ACC112 (cell line): Measurements from ENCODE around the gene ANKRD44.

Experiments used
- H2AFZ ChIP-seq: fragments of 200-600 bp; sonication (generic); one replicate; pipeline ENCODE4 v1.6.0; 2017; ENCODE audit warnings: antibody characterized with exemption, low read length; ENCODE audit not compliant: unreplicated experiment
- H3K27ac ChIP-seq: fragments of 200-600 bp; sonication (generic); 2 replicates; pipeline ENCODE4 v1.5.1; 2014; ENCODE audit warnings: low read depth, mild to moderate bottlenecking, antibody characterized with exemption, low read length, moderate library complexity
- H3K27me3 ChIP-seq: fragments of 200-600 bp; sonication (generic); 2 replicates; pipeline ENCODE4 v1.6.1; 2014; ENCODE audit warnings: mild to moderate bottlenecking, antibody characterized with exemption, low read length, moderate library complexity, mixed read lengths; ENCODE audit not compliant: insufficient read depth
- H3K36me3 ChIP-seq: fragments of 200-600 bp; sonication (generic); 2 replicates; pipeline ENCODE4 v1.6.1; 2016; ENCODE audit warnings: mild to moderate bottlenecking, antibody characterized with exemption, low read length, moderate library complexity, mixed read lengths; ENCODE audit not compliant: insufficient read depth
- H3K4me1 ChIP-seq: fragments of 200-600 bp; sonication (generic); one replicate; pipeline ENCODE4 v1.6.1; 2016; ENCODE audit warnings: low read length, mixed read lengths; ENCODE audit not compliant: insufficient read depth, unreplicated experiment, control insufficient read depth
- H3K4me3 ChIP-seq: fragments of 200-600 bp; sonication (generic); 2 replicates; pipeline ENCODE4 v1.5.1; 2014; ENCODE audit warnings: mild to moderate bottlenecking, low read depth, low read length
- H3K79me2 ChIP-seq: fragments of 200-600 bp; sonication (generic); one replicate; pipeline ENCODE4 v1.6.0; 2016; ENCODE audit warnings: low read length; ENCODE audit not compliant: control insufficient read depth, unreplicated experiment, insufficient read depth

ANKRD44 gene

DNA sequence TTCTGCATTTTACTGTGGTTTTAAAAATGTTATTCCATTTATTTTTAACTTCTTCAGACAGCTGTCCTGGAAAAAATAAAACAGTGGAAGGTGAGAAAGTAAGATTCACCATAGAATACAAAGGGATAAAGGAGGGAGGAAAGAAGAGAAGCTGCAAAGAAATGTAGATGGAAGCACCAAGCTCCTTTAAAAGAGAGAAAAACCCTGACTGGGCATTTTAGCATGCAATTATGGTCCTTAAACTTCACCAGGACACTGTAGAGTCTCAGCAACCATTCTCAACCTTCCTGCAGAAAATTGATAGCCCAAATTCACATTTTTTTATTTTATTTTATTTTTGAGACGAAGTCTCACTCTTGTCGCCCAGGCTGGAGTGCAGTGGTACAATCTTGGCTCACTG is 11.6 kb upstream of the ANKRD44 start:
- no peak overlapping the region for H2AFZ ChIP-seq
- H3K27me3 ChIP-seq, result no peaks in the 10 kb centered on the region
- no peak overlapping the region for H3K27ac ChIP-seq
- H3K36me3 ChIP-seq, result no peaks in the 10 kb centered on the region
- H3K79me2 ChIP-seq, result no peaks in the 10 kb centered on the region
- H3K4me1 ChIP-seq, result no peaks in the 10 kb centered on the region
- H3K4me3 ChIP-seq, result no peak overlapping the region

DNA sequence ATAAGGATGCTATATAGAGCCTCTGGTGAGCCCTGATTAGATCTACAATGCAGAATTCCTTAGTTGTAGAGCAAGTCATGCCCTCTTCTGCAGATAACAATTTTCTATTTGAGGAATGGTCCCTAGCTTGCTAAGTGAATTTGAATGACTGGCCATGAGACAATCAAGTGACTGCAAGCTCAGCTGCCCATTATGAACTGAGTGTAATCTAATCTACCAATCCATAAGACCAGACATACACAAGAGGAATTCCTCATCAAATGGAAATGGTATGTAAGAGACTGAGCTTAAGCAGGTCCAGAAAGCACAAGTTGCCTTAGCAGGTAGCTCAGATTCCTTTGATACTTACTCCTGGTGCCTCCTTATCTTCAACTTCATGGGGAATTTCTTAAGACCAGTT is 4.8 kb upstream of the ANKRD44 start:
- peaks cover 12% of the 10 kb centered on the region; the same call in 1 of the 2 replicates for H3K27me3 ChIP-seq
- H3K79me2 ChIP-seq, result no peaks in the 10 kb centered on the region
- no peak overlapping the region for H2AFZ ChIP-seq
- peaks cover 7% of the 10 kb centered on the region for H3K4me1 ChIP-seq
- H3K4me3 ChIP-seq, result no peak overlapping the region
- H3K36me3 ChIP-seq, result no peaks in the 10 kb centered on the region
- no peak overlapping the region for H3K27ac ChIP-seq

DNA sequence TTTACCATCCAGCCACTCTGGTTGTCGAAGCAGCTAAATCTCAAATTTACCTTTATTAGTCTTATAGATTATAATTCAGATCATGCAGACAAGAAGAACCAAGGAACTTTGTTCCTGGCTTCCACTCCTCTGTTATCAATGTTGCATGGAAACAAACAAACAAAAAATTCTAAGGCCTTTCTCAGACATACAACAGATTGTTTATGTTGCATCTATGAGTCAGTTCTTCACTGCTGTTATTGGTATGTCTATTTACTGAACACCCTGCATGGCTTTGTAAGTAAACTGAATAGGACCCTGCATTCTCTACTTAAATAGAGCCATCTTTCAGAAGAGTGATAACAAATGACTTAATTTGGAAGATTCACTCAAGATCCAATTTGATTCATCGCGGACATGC is 1.6 kb upstream of the ANKRD44 start:
- no peaks in the 10 kb centered on the region for H3K79me2 ChIP-seq
- no peak overlapping the region for H3K4me3 ChIP-seq
- H3K27ac ChIP-seq, result no peak overlapping the region

DNA sequence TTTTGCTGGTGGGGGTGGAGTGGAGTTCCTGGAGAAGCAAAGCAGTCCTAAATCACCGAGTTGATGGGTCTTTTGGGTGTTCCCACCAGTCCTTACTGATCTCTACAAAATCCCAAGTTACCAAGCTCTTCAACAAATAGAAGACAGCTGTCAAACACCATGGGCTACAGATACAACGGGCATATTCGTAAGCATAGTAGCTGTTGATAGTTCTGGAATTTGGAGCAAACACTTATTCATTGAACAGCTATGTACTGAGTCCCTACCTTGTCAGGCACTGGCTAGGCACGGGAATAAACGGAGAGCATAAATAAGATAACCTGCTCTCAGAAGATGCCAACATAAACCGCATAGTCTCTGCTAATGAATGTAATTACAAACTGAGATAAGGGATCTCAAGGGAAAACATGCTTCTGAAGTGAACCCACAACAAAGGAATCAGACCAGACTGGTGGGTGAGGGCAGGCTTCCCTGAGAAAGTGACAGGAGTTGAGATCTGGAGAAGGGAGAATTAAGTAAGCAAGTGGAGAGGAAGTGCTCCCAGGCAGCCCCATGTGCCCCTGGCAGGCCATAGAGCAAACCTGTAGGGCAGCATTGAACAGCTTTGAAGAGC is 947 bp upstream of the ANKRD44 start:
- H3K4me1 ChIP-seq, result peaks cover 7% of the 10 kb centered on the region

More for the DNA sequence above, 1.6 kb upstream of the ANKRD44 start:
- peaks cover 12% of the 10 kb centered on the region; the same call in 1 of the 2 replicates for H3K27me3 ChIP-seq
- no peaks in the 10 kb centered on the region for H3K36me3 ChIP-seq
- H3K4me1 ChIP-seq, result peaks cover 7% of the 10 kb centered on the region
- H2AFZ ChIP-seq, result no peak overlapping the region

DNA sequence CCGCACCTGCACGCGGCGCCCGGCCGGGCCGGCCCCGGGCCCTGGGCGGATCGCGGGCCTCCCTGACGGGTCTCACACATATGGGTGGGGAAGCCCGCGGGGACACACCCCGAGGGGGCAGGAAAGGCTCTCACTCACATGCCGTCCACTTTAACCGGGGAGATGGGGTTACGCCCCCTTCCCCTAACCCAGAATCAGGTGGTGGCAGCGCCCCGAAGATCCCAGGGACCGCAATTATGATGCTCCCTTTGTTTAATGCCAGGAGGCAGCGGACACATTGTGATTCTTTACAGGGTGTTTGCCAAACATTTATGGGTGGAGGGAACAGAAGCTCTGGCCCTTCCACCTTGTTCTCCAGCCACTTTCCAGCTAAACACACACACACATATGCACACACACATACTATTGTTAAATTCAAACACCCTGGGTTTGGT is 424 bp upstream of the ANKRD44 start:
- H3K79me2 ChIP-seq, result no peaks in the 10 kb centered on the region

More for the DNA sequence above, 947 bp upstream of the ANKRD44 start:
- Histone ChIP-seq H3K79me2 (no peaks in the 10 kb centered on the region), H3K27ac (no peak overlapping the region), H3K4me3 (peak overlapping the region; percentile 82), H3K27me3 (peaks cover 12% of the 10 kb centered on the region; the same call in 1 of the 2 replicates), H3K36me3 (no peaks in the 10 kb centered on the region), H2AFZ (peak overlapping the region; percentile 95)

DNA sequence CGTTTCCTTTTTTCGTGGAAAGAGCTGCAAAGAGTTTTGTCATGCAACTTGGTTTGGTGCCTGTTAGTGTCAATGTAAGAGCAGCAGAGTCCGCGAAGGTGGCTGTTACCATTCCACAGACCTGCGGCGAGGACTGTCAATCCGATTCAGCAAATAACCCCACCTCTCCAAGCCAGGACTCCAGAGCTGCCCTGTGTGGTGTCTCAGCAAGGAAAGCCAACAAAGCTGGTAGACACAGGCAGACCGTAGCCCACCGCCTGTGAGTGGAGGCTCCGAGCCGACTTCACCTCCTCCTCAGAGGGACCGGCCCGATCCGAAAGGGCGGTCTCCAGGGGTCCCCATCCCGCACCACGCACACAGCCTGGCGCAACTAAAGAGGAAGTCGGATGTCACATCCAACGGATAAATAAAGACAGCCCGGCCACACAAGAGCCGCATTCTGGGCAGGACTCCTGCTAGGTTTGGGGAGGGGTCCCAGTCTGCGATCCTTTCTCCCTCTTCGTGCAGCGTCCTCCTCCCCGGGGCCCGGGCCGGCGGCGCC is 819 bp downstream of the ANKRD44 start:
- no peaks in the 10 kb centered on the region for H3K79me2 ChIP-seq
- no peaks in the 10 kb centered on the region for H3K27me3 ChIP-seq
- peak overlapping the region; percentile 68 for H2AFZ ChIP-seq
- H3K4me1 ChIP-seq, result peaks cover 7% of the 10 kb centered on the region
- no peaks in the 10 kb centered on the region for H3K36me3 ChIP-seq
- H3K27ac ChIP-seq, result no peak overlapping the region
- peak overlapping the region; percentile 87 for H3K4me3 ChIP-seq

More for the DNA sequence above, 424 bp upstream of the ANKRD44 start:
- no peaks in the 10 kb centered on the region for H3K36me3 ChIP-seq
- no peak overlapping the region for H3K27ac ChIP-seq
- H3K4me3 ChIP-seq, result peak overlapping the region; percentile 82
- peaks cover 11% of the 10 kb centered on the region; the same call in 1 of the 2 replicates for H3K27me3 ChIP-seq
- H2AFZ ChIP-seq, result peak overlapping the region; percentile 95
- H3K4me1 ChIP-seq, result peaks cover 7% of the 10 kb centered on the region

DNA sequence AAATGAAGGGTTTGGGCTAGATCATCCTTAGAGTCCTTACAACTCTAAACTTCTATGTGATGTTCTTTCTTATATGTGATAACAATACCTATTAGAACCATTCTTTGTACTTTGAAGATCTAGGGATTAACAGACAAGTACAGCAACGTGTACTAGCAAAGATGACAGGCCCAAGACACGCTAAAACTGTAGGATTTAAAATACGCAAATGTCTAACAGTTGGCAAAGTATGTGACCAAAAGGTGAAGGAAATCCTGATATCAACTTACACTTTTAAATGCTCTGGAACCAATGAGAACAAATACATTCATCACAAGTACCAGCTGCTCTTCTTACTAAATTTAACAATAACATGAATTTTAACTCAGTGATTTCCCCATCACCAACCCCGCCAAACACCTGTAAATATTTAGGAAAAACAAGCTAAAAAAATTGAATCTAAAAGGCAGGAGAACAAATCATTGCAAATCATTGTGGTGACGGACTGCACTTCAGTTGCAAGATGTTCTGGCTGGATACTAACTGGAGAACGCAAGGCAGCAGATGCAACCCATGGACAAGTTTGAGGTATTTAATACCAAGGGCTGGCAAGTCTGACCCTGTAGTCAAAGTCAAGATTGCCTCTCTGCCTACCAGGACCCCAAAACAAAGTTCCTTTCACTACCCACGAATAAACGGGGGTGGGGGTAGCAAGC is 1.4 kb downstream of the ANKRD44 start:
- Histone ChIP-seq H2AFZ (no peak overlapping the region), H3K4me3 (peak overlapping the region; percentile 87), H3K4me1 (peaks cover 7% of the 10 kb centered on the region), H3K27ac (no peak overlapping the region), H3K79me2 (no peaks in the 10 kb centered on the region), H3K27me3 (no peaks in the 10 kb centered on the region), H3K36me3 (no peaks in the 10 kb centered on the region)

DNA sequence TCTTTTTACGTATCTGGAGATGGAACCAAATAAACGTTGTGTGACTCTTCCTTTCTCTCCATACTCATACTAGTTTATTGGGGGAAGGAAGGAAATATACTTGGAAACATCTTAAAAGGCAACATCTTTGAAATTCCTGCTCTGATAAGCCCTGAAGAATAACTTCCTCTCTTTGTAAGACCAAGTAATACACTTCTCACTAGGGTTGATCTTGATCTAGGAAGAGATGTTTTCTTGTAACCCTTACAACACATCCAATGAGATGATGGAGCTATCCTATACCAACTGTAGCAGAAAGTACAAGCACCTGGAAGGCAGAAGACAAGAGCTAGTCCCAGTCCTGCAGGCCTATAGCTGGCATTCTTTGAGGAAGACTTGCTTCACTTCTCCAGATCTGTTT is 2.0 kb downstream of the ANKRD44 start:
- Histone ChIP-seq H2AFZ (no peak overlapping the region), H3K27me3 (no peaks in the 10 kb centered on the region), H3K4me1 (peaks cover 7% of the 10 kb centered on the region), H3K27ac (no peak overlapping the region), H3K36me3 (no peaks in the 10 kb centered on the region), H3K4me3 (no peak overlapping the region), H3K79me2 (no peaks in the 10 kb centered on the region)

DNA sequence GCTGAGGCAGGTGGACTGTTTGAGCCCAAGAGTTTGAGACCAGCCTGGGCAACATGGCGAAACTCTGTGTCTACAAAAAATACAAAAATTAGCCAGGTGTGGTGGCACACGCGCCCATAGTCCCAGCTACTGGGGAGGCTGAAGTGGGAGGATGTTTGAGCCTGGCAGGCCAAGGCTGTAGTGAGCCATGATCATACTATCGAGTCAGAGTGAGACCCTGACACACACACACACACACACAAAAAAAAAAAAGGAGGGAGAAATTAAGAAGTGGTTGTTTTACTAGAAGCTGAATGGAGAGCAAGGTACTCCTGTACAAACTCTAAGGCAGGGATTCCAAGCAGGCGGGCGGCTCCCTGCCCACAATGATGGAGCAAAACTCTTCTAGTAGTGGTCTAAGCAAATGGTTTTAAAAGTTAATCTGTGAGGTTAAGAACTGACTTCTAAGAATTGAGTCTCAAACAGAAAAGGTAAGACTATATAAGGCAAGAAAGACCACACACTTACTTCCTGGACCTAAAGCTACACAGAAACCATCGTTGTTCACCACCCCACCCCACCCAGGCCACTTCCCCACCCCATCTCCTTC is 2.6 kb downstream of the ANKRD44 start:
- H3K79me2 ChIP-seq, result no peaks in the 10 kb centered on the region
- no peak overlapping the region for H2AFZ ChIP-seq
- no peak overlapping the region for H3K4me3 ChIP-seq
- no peak overlapping the region for H3K27ac ChIP-seq
- H3K36me3 ChIP-seq, result no peaks in the 10 kb centered on the region
- no peaks in the 10 kb centered on the region for H3K27me3 ChIP-seq
- H3K4me1 ChIP-seq, result peaks cover 7% of the 10 kb centered on the region

DNA sequence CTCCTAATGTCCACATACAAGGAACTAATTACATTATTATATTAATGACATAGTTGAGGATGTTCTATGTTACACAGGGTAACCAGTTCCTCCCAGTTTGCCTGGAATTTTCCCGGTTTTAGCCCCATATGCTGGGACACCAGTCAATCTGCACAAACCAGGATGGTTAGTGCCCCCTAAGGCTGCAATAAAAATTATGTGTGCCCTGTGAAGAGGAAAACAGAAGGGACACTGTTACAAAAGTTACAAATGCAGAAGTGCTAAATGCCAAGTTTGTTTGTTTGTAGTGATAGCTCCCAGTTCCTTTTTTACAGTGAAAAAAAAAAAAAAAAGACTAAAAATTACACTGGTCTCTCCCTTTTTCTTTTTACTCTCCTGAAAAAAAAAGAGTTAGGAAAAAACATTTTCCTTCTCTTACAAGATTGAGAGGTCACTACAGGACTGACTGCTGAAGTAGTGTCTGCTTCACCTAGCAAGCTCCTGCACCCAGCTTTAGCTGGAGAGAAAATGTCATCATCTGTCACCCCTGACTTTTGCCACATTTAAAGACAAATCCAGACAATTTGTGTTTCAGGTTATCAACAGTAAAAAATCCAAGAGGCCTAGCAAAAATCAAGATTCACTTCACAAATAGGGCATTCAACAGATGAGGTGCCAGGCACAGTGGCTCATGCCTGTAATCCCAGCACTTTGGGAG is 3.2 kb downstream of the ANKRD44 start:
- H2AFZ ChIP-seq, result no peak overlapping the region
- H3K79me2 ChIP-seq, result no peaks in the 10 kb centered on the region
- no peaks in the 10 kb centered on the region for H3K27me3 ChIP-seq
- H3K4me3 ChIP-seq, result no peak overlapping the region
- peaks cover 7% of the 10 kb centered on the region for H3K4me1 ChIP-seq
- H3K27ac ChIP-seq, result no peak overlapping the region
- no peaks in the 10 kb centered on the region for H3K36me3 ChIP-seq
